Spleen (tissue), 7 donors: Measurements from ENCODE around the gene CFAP54.

Experiments used
- POLR2A ChIP-seq, 3 donors: fragments of 450-650 bp; IDR thresholded peaks; one replicate each; pipeline ENCODE4 v1.5.1; 2017; ENCODE audit warnings: antibody characterized with exemption in 3 of 3, mild to moderate bottlenecking in 1 of 3
- POLR2AphosphoS5 ChIP-seq, 3 donors: sonication (generic); formaldehyde crosslinking; IDR thresholded peaks; one replicate each; pipeline ENCODE4 v1.5.1; 2017; ENCODE audit warnings: antibody characterized with exemption in 3 of 3
- TF ChIP-seq, protein P1 (sequence below), 11 experiments: fragments of 200-600 bp in 7 of 11; fragments of 450-650 bp in 4 of 11; sonication (generic) in 4 of 11; IDR thresholded peaks in 8 of 11; conservative IDR thresholded peaks in 3 of 11; 1 replicate in 7 of 11; 2 replicates in 4 of 11; pipeline versions ENCODE4 v1.4.0 to v1.8.0; 2016 to 2021; ENCODE audit warnings: antibody characterized with exemption in 11 of 11, inconsistent platforms in 4 of 11, mild to moderate bottlenecking in 1 of 11
- donor health status: DM: no; HTN: no; CAD: no; lungs with moderate emphysema.
- donor health status: DM: no; HTN: no; CAD: no.
- donor health status: DM: no; HTN: no; CAD: no.

DNA sequence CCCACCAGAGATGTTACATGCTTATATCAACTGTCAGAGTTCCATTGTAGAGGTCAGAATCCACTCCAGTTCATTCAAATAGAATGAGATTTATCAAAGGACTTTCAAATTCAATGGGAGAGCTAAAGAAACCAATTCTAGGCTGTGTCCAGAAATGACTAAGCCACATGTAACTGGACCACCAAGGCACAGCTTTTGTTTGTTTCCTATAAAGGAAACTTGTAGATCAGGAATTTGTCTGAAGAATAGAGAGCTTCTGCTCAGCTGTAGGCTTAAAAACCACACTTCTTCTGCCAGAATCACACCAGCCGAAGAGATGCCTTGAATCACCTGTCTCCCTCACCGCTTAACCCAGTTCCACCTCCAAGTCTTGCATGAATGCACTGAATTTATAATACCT is 283.7 kb downstream of the CFAP54 start:
- TF ChIP-seq POLR2A (IDR thresholded peaks at IDR 0.05) (no peak), POLR2AphosphoS5 (IDR thresholded peaks at IDR 0.05) (no peak)
- TF ChIP-seq, protein P1, sequence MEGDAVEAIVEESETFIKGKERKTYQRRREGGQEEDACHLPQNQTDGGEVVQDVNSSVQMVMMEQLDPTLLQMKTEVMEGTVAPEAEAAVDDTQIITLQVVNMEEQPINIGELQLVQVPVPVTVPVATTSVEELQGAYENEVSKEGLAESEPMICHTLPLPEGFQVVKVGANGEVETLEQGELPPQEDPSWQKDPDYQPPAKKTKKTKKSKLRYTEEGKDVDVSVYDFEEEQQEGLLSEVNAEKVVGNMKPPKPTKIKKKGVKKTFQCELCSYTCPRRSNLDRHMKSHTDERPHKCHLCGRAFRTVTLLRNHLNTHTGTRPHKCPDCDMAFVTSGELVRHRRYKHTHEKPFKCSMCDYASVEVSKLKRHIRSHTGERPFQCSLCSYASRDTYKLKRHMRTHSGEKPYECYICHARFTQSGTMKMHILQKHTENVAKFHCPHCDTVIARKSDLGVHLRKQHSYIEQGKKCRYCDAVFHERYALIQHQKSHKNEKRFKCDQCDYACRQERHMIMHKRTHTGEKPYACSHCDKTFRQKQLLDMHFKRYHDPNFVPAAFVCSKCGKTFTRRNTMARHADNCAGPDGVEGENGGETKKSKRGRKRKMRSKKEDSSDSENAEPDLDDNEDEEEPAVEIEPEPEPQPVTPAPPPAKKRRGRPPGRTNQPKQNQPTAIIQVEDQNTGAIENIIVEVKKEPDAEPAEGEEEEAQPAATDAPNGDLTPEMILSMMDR (IDR thresholded peaks at IDR 0.05 in 8 of 11, conservative IDR thresholded peaks at IDR 0.05 in 3 of 11): no peak
